Measurements from ENCODE around the gene EIF3D. TPM values are rescaled to one million over a fixed set of nuclear protein-coding genes. Genes with fewer than 3 reads are reported as not detected.

Gene EIF3D
- total and polyA plus RNA-seq, 2 of the 13 experiments (the other 11 are each of a cell fraction or from before 2014, with no cell fraction given), result 118 to 274 TPM

- Histone ChIP-seq H2AFZ (ENCODE audit: low read length) (no peak overlapping the region), H3K4me2 (ENCODE audit: low read depth, low read length) (no peak overlapping the region), H3K4me3 (replicated peaks in 1 of 3; ENCODE audit: insufficient read depth in 1 of 3, low read depth in 2 of 3, low read length in 3 of 3) (no peak overlapping the region), H3K36me3 (replicated peaks in 1 of 2; ENCODE audit: control insufficient read depth in 1 of 2, insufficient read depth in 2 of 2, low read length in 2 of 2) (peaks cover 33 to 79% of the 10 kb centered on the region in 2 experiments), H3K4me1 (ENCODE audit: insufficient read depth, low read length) (no peaks in the 10 kb centered on the region), H4K20me1 (ENCODE audit: insufficient read depth, low read length) (no peaks in the 10 kb centered on the region), H3K9me3 (ENCODE audit: low read length) (no peaks in the 10 kb centered on the region), H3K27ac (ENCODE audit: extremely low read length, insufficient read depth, low read length) (no peak overlapping the region), H3K9ac (ENCODE audit: insufficient read depth, low read depth, low read length) (no peak overlapping the region), H3K27me3 (ENCODE audit: control insufficient read depth in 1 of 2, insufficient read depth in 2 of 2, low read length in 2 of 2) (no peaks in the 10 kb centered on the region), H3K79me2 (ENCODE audit: insufficient read depth, low read length) (no peaks in the 10 kb centered on the region)
- in situ Hi-C loops (cut with HindIII; ENCODE audit: extremely low pct_ligation_motif_present, low pct_unique_long_range_greater_than_20kb), result no loop called here
- no peak for FAIRE-seq
- WGBS (ENCODE audit: low lambda C conversion rate), result 99% methylated on average over 8 of the region's 16 CpGs
- BruUV-seq (replicated peaks), result no TSS peak
- no peak for ATAC-seq
- no peak for DNase-seq (ENCODE audit: low spot score)
- CTCF ChIA-PET (ENCODE audit: low intra/inter-chr PET ratio, low total read pairs), result no interaction called here
- intact Hi-C loops (cut with micrococcal nuclease; ENCODE audit: unreplicated experiment), result no loop called here
- POLR2A ChIA-PET, result interaction anchor here (1.2 to 1.3 kb wide), 2 partner anchors 12 kb away, joined by 3 to 4 read pairs; partner anchors contain the start of gene TXN2
- TF ChIP-seq RAD21 (CRISPR knock-in tag; IDR thresholded peaks at IDR 0.05) (no peak), ZNF841 (CRISPR knock-in tag; IDR thresholded peaks at IDR 0.05; ENCODE audit: borderline replicate concordance) (no peak), ETV6 (CRISPR knock-in tag; conservative IDR thresholded peaks at IDR 0.05) (no peak), FLYWCH1 (CRISPR knock-in tag; IDR thresholded peaks at IDR 0.05) (no peak), ZNF569 (CRISPR knock-in tag; IDR thresholded peaks at IDR 0.05; ENCODE audit: borderline replicate concordance) (no peak), ZNF547 (CRISPR knock-in tag; IDR thresholded peaks at IDR 0.05) (no peak), ZNF724P (CRISPR knock-in tag; IDR thresholded peaks at IDR 0.05; ENCODE audit: borderline replicate concordance) (no peak), ZNF138 (CRISPR knock-in tag; IDR thresholded peaks at IDR 0.05; ENCODE audit: low read depth) (no peak), ZNF710 (CRISPR knock-in tag; IDR thresholded peaks at IDR 0.05; ENCODE audit: borderline replicate concordance) (no peak), AGO2 (optimal IDR thresholded peaks at IDR 0.05; ENCODE audit: low read depth, low read length) (no peak), RBFOX2 (IDR thresholded peaks at IDR 0.05; ENCODE audit: low read depth, low read length) (no peak), MBD4 (IDR thresholded peaks at IDR 0.05; ENCODE audit: borderline replicate concordance, low read length) (no peak), LRRFIP1 (CRISPR knock-in tag; conservative IDR thresholded peaks at IDR 0.05) (no peak), TMF1 (CRISPR knock-in tag; IDR thresholded peaks at IDR 0.05; ENCODE audit: low read depth) (no peak), MED13 (CRISPR knock-in tag; IDR thresholded peaks at IDR 0.05) (no peak), ZNF296 (CRISPR knock-in tag; conservative IDR thresholded peaks at IDR 0.05) (no peak), CHCHD3 (CRISPR knock-in tag; IDR thresholded peaks at IDR 0.05) (no peak), FIP1L1 (IDR thresholded peaks at IDR 0.05; ENCODE audit: borderline replicate concordance, insufficient read depth, low read depth, low read length) (no peak)
Measured at GRCh38 chr22:36493690-36494110, 35.3 kb downstream of the EIF3D start.
